ENCODE measurements around the gene LTBP4. TPM values are rescaled to one million over a fixed set of nuclear protein-coding genes. Genes with fewer than 3 reads are reported as not detected.
A peak's percentile ranks its signal among the peaks of the same experiment; 100 is the strongest.

Gene LTBP4
- polyA plus RNA-seq, 3 donors, result 225 to 341 (median 273) TPM

- DNase-seq, result no peak
Observed at GRCh38 chr19:40659566-40659965, 58.4 kb downstream of the LTBP4 start.

DNA sequence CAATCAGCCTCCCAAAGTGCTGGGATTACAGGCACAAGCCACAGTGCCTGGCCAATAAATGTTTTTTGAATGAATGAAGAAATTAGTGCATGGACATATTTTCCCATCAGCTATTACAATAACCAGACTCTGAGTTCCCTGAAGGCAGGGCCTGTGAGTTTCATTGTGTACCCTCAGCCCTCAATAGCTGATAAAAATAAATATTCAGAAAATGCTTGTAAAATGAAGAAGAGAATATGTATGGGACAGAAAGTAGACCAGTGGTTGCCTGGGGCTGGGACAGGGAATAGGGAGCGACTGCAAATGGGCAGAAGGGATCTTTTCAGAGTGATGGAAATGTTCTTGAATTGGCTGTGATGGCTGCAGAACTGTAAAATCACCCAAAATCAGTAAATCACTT, 60.4 kb downstream of the LTBP4 start:
- DNase-seq, result no peak

- peak; percentile 84 for DNase-seq
Observed at GRCh38 chr19:40662925-40663694, 61.9 kb downstream of the LTBP4 start.

DNA sequence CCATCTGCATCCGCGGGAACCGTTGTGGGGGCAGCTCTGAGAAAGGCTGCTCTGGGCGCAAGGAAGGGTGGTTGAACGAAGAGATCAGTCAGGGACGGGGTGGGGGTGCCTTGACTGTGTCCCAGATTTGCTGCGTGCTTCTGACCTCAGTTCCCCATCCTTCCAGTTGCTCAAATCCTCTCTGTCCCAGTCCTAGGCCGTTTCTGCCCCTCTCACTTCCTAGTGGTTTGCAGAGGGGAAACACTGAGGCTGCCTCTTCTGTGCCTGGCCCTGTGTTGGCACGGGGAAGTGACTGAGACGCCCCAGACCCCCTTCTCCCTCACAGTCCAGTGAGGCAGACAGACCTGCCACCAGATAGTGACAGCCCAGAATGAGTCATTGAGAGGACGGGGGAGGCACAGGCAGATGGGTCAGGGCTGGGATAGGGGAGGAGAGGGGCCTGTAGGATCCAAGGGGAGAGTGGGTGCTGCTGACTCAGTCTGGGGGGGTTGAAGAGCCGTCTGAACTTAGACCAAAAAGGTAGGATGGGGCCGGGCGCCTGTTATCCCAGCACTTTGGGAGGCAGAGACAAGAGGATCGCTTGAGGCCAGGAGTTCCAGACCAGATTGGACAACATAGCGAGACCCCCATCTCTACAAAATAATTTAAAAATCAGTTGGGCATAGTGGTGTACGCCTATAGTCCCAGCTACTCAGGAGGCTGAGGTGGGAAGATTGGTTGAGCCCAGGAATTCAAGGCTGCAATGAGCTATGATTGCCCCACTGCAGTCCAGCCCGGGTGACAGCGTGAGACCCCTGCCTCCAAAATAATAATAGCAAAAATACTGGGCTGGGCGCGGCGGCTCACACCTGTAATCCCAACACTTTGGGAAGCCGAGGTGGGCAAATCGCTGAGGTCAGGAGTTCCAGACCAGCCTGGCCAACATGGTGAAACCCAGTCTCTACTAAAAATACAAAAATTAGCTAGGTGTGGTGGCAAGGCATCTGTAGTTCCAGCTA, 62.8 kb downstream of the LTBP4 start:
- no peak for DNase-seq

GRCh38 chr19:40666803-40667438, 65.8 kb downstream of the LTBP4 start:
- DNase-seq, result no peak

DNA sequence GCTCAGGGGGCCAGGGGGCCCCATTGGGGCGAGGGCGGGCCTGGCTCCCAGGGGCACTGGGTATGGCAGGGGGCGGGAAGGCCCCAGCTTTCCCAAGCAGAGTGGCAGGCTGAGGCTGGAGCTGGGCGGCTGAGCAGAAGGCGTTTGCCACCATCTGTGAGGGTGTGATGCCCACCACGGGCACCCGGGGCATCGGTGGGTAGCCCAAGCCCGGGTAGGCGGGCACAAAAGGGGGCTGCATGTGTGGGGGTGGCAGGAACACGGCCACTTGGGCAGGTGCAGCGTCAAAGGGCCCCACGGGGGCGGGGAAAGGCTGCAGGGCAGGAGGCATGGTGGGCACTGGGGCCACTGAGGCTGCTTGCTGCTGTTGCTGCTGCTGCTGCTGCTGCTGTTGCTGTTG, 66.4 kb downstream of the LTBP4 start:
- no peak for DNase-seq

DNA sequence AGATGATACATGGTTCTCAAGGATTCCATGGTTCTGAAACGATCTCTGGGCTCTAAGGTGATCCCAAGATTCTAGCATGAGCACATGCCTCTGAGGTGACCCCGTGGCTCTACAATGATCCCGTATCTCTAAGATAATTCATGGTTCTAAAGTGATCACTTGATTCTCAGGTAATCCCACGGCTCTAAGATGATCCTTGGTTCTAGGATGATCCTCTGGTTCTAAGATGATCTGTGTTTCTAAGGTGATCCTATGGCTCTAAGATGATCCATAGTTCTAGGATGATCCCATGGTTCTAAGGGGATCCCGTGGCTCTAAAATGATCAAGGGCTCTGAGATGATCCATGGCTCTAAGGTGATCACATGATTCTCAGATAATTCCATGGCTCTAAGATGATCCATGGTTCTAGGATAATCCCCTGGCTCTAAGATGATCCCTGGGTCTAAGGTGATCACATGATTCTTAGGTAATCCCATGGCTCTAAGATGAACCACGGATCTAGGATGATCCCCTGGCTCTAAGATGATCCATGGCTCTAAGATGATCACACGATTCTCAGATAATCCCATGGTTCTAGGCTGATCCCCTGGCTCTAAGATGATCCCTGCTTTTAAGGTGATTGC, 67.9 kb downstream of the LTBP4 start:
- no peak for DNase-seq

GRCh38 chr19:40671404-40671803, 70.2 kb downstream of the LTBP4 start:
- DNase-seq, result no peak

DNA sequence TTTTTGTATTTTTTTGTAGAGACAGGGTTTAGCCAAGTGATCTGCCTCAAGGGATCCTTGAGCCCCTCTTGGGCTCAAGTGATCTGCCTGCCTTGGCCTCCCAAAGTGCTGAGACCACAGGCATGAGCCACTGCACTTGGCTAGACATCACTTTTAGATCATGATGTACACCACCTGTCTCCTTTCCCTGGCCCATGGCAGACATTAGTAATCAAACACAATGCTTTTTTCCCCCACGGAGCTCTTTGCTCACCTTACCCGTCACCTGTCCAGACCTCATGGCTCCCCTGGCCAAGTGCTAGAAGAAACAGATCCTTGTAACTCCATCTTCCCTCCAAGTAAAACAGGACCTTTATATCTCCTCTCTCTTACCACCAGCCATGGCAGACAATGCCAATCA, 70.9 kb downstream of the LTBP4 start:
- DNase-seq, result no peak

DNA sequence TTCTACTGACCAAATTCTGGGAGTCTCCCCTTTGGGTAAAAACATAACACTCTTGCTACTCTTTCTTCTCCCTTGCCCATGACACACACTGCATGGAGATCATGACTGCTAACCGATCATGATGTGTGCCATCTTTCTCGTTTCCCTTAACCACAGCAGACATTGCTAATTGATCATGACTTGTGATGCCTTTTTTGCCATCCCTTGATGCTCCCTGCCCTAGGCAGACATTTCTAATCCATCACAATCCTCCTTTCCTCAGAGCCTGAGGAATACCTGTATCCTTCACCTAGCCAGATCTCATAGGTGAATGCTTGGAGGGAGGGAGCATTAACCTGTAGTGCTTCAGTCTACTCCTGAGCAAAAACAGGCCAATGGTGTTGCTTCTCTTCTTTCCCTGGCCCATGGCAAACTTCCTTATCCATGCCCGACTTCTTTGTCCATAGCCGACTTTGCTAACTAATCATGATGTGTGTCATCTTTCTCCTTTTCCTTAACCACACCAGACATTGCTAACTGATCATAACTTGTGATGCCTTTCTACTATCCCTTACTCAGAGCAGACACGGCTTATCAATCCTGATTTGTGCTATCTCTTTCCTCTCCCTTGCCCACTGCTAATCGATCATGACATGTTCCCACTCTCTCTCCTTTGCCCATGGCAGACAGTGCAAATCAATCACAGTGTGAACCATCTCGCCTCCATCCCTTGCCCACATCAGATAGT, 71.6 kb downstream of the LTBP4 start:
- DNase-seq, result no peak

DNA sequence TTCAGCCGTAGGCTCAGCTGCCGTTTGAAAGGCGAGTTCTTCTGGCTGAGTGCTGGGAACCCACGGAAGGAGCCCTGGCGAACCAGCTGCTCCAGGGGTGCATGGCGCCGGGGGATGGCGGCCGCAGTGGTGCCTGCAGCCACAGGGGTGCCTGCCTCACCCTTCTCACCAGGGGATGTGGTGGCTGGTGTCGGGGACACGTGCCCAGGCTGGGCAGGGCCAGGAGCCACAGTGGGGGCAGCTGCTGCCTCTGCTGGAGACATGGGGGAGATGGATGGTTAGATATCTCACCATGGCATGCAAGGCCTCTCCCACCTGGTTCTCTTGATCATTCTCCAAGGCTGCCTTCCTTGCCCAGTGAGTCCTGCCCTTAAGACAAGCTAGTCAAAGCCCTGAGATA, 72.2 kb downstream of the LTBP4 start:
- no peak for DNase-seq

DNA sequence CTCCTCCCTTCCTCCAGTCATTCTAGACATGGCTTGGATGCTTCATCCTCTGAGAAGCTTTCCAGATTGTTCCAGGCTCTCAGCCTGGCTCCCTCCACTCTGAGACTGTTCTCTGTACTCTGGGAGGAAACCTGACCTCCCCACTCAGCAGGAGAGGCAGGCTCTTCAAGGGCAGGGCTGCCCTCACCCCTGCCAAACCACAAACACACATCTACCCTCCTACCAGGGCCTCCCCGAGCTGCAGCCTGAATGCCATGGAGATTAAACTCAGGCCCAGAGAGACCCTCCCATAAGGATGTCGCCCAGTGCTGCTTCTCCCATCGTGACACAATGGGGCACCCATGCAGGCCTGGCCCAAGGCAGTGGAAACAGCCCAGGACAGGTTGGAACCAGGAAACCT, 73.1 kb downstream of the LTBP4 start:
- DNase-seq, result no peak

DNA sequence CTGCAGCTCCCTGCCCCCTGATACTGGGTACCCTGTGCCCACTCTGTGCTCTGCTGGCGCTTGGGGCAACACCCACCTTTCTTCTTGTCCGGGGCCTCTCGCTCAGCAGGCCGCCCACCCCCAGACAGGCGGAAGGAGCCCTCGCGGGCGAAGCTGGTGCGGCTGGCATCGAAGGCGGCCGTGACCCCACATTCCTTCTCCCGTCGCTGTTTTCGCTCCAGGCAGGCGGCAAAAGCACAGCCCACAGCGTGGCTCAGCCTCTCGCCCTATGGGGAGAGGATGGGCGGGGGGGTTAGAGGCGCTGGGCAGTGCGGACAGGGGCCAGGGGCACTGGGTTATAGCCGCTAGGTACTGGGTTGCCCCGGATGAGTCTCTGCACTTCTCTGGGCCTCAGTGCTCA, 76.0 kb downstream of the LTBP4 start:
- no peak for DNase-seq

Other genes starting within 250 kb of the LTBP4 start
- under 1 TPM; 0.09 to 0.19 (median 0.16) TPM for gene HIPK4, start 211.2 kb upstream of the LTBP4 start, polyA plus RNA-seq (ENCODE audit: insufficient read length in 3 of 3)
- gene PRX, start 188.0 kb upstream of the LTBP4 start, polyA plus RNA-seq (ENCODE audit: insufficient read length in 3 of 3), result 10 to 100 TPM; 13.1 to 15.5 (median 14.2) TPM
- gene SERTAD1, start 175.4 kb upstream of the LTBP4 start, polyA plus RNA-seq (ENCODE audit: insufficient read length in 3 of 3), result 10 to 100 TPM in 2 of 3 donors, 1 to 10 TPM in 1; 7.9 to 12.0 (median 10.8) TPM
- 10 to 100 TPM; 36.5 to 38.6 (median 38.3) TPM for gene SERTAD3, start 157.0 kb upstream of the LTBP4 start, polyA plus RNA-seq (ENCODE audit: insufficient read length in 3 of 3)
- gene BLVRB, start 135.6 kb upstream of the LTBP4 start, polyA plus RNA-seq (ENCODE audit: insufficient read length in 3 of 3), result 10 to 100 TPM; 51.8 to 54.2 (median 52.3) TPM
- gene SPTBN4, start 134.4 kb upstream of the LTBP4 start, polyA plus RNA-seq (ENCODE audit: insufficient read length in 3 of 3), result 1 to 10 TPM; 1.4 to 2.0 (median 1.8) TPM
- 10 to 100 TPM; 47.9 to 60.1 (median 57.9) TPM for gene SHKBP1, start 24.5 kb upstream of the LTBP4 start, polyA plus RNA-seq (ENCODE audit: insufficient read length in 3 of 3)
- 10 to 100 TPM; 15.0 to 16.5 (median 16.4) TPM for gene NUMBL, start 89.3 kb downstream of the LTBP4 start, polyA plus RNA-seq (ENCODE audit: insufficient read length in 3 of 3)
- 10 to 100 TPM; 39.0 to 52.7 (median 49.0) TPM for gene COQ8B, start 115.5 kb downstream of the LTBP4 start, polyA plus RNA-seq (ENCODE audit: insufficient read length in 3 of 3)
- 10 to 100 TPM; 14.8 to 16.9 (median 16.8) TPM for gene ITPKC, start 115.7 kb downstream of the LTBP4 start, polyA plus RNA-seq (ENCODE audit: insufficient read length in 3 of 3)
- 10 to 100 TPM; 16.9 to 19.7 (median 18.8) TPM for gene ACTMAP, start 149.1 kb downstream of the LTBP4 start, polyA plus RNA-seq (ENCODE audit: insufficient read length in 3 of 3)
- gene SNRPA, start 149.8 kb downstream of the LTBP4 start, polyA plus RNA-seq (ENCODE audit: insufficient read length in 3 of 3), result 100 to 1,000 TPM; 112 to 138 (median 130) TPM
- gene MIA, start 174.2 kb downstream of the LTBP4 start, polyA plus RNA-seq (ENCODE audit: insufficient read length in 3 of 3), result 1 to 10 TPM in 2 of 3 donors, under 1 TPM in 1; 0.30 to 5.0 (median 2.5) TPM
- 10 to 100 TPM in 2 of 3 donors, 1 to 10 TPM in 1; 9.8 to 11.1 (median 10.6) TPM for gene RAB4B, start 176.9 kb downstream of the LTBP4 start, polyA plus RNA-seq (ENCODE audit: insufficient read length in 3 of 3)
- 10 to 100 TPM; 72.6 to 85.6 (median 84.7) TPM for gene EGLN2, start 197.8 kb downstream of the LTBP4 start, polyA plus RNA-seq (ENCODE audit: insufficient read length in 3 of 3)
- gene CYP2A6, start 249.1 kb downstream of the LTBP4 start, polyA plus RNA-seq (ENCODE audit: insufficient read length in 3 of 3), result under 1 TPM in 2 of 3 donors, not detected in 1; 0.14 to 0.57 TPM

Measured in renal pelvis (tissue), 4 donors.